Thymus (tissue), 11 donors: ENCODE results near the gene ASB6. TPM values are rescaled to one million over a fixed set of nuclear protein-coding genes. Genes with fewer than 3 reads are reported as not detected.

ENCODE experiments used
- DNase-seq, 9 donors: peaks; one replicate each; pipeline ENCODE4 v3.0.0-alpha.2; 2013; ENCODE audit warnings: low spot score in 9 of 9, low read depth in 6 of 9, missing footprints in 1 of 9
- H3K27ac ChIP-seq, 2 donors: one replicate each; pipeline ENCODE4 v1.5.1; 2013; ENCODE audit warnings: control low read depth in 1 of 2, low read depth in 1 of 2, low read length in 1 of 2, mild to moderate bottlenecking in 1 of 2, moderate library complexity in 1 of 2
- H3K27me3 ChIP-seq, 2 donors: one replicate each; pipeline ENCODE4 v1.5.1; 2013; ENCODE audit warnings: low read length in 1 of 2; ENCODE audit not compliant: control insufficient read depth in 2 of 2, insufficient read depth in 1 of 2
- H3K36me3 ChIP-seq, 2 donors: one replicate each; pipeline ENCODE4 v1.5.1; 2013; ENCODE audit warnings: low read length in 1 of 2, mild to moderate bottlenecking in 1 of 2, moderate library complexity in 1 of 2; ENCODE audit not compliant: control insufficient read depth in 2 of 2, insufficient read depth in 2 of 2
- H3K4me1 ChIP-seq, 2 donors: one replicate each; pipeline ENCODE4 v1.5.1; 2013; ENCODE audit warnings: low read length in 2 of 2; ENCODE audit not compliant: control insufficient read depth in 2 of 2, insufficient read depth in 2 of 2
- H3K4me3 ChIP-seq, 2 donors: one replicate each; pipeline ENCODE4 v1.5.1; 2013; ENCODE audit warnings: low read length in 2 of 2, control low read depth in 1 of 2, mild to moderate bottlenecking in 1 of 2
- H3K9me3 ChIP-seq, 2 donors: one replicate each; pipeline ENCODE4 v1.5.1; 2013; ENCODE audit warnings: low read length in 1 of 2, mild to moderate bottlenecking in 1 of 2; ENCODE audit not compliant: control insufficient read depth in 2 of 2, insufficient read depth in 1 of 2
- WGBS: extraction: QIAGEN DNeasy Blood & Tissue Kit; methylation state at CpG from one replicate; pipeline ENCODE4 v1.1.7; 2013; 5-methylcytosine and 5-hydroxymethylcytosine counted together
- polyA plus RNA-seq: library from polyadenylated mRNA; stranded (reverse); fragments of 200-250 nt; gene quantifications from one replicate; pipeline ENCODE4 v1.2.3, GENCODE V29; 2013
- total RNA-seq: library from RNA; stranded (reverse); fragments of 120-200 nt; gene quantifications from one replicate; pipeline ENCODE4 v1.2.4, GENCODE V29; 2013
- donor health status: healthy.

The ASB6 gene
- total and polyA plus RNA-seq, 2 donors = 8.8 to 20.5 TPM

- Histone ChIP-seq H3K9me3 (no peaks in the 10 kb centered on the region), H3K27ac (peak overlapping the region; percentile 94 to 95), H3K36me3 (peaks cover 16 to 33% of the 10 kb centered on the region in 2 donors), H3K4me3 (peak overlapping the region; percentile 92 to 93), H3K4me1 (peaks cover 19 to 40% of the 10 kb centered on the region in 2 donors), H3K27me3 (peaks cover 2 to 4% of the 10 kb centered on the region in 2 donors)
- DNase-seq = peak in 1 of 9 donors; percentile 49
- WGBS = 11% methylated on average over 20 of the region's 20 CpGs
Observed at GRCh38 chr9:129626625-129627284, 15.2 kb downstream of the ASB6 start.

GRCh38 chr9:129626079-129626624, 15.8 kb downstream of the ASB6 start, which contains the start of gene NTMT1:
Gene NTMT1 (plus strand): TSS chr9:129626163. CDS start chr9:129632704, 6,541 bp downstream.
- peaks cover 19 to 40% of the 10 kb centered on the region in 2 donors for H3K4me1 ChIP-seq

GRCh38 chr9:129624947-129625346, 17.0 kb downstream of the ASB6 start:
- Histone ChIP-seq H3K27ac (peak overlapping the region; percentile 46 to 94), H3K4me3 (peak overlapping the region; percentile 8 to 93), H3K9me3 (no peaks in the 10 kb centered on the region), H3K27me3 (peaks cover 14 to 22% of the 10 kb centered on the region in 2 donors), H3K4me1 (peaks cover 19 to 48% of the 10 kb centered on the region in 2 donors), H3K36me3 (peaks cover 6 to 18% of the 10 kb centered on the region in 2 donors)
- DNase-seq = peak in 4 of 9 donors; percentile 34 to 79 (median 48)
- WGBS = 4% methylated on average over 9 of the region's 9 CpGs

More at GRCh38 chr9:129626079-129626624, 15.8 kb downstream of the ASB6 start, which contains the start of gene NTMT1:
- Histone ChIP-seq H3K27me3 (peaks cover 3 to 10% of the 10 kb centered on the region in 2 donors), H3K36me3 (peaks cover 11 to 28% of the 10 kb centered on the region in 2 donors), H3K9me3 (no peaks in the 10 kb centered on the region), H3K4me3 (peak within 1 kb of the TSS; percentile 92 to 93), H3K27ac (peak within 1 kb of the TSS; percentile 94 to 95)
- DNase-seq = peak in 7 of 9 donors; percentile 59 to 90 (median 82)
- under 1% methylated on average over 55 of the region's 55 CpGs for WGBS

GRCh38 chr9:129624168-129624759, 17.7 kb downstream of the ASB6 start:
- peaks cover 21 to 29% of the 10 kb centered on the region in 2 donors for H3K27me3 ChIP-seq
- H3K4me1 ChIP-seq = peaks cover 19 to 53% of the 10 kb centered on the region in 2 donors
- no peak overlapping the region for H3K4me3 ChIP-seq
- H3K9me3 ChIP-seq = peaks cover 2 to 5% of the 10 kb centered on the region in 2 donors
- 46% methylated on average over 12 of the region's 12 CpGs for WGBS
- peak overlapping the region in 1 of 2 donors; percentile 94 for H3K27ac ChIP-seq
- H3K36me3 ChIP-seq = peaks cover 6 to 16% of the 10 kb centered on the region in 2 donors
- peak in 5 of 9 donors; percentile 50 to 81 (median 70) for DNase-seq

GRCh38 chr9:129623331-129623730, 18.6 kb downstream of the ASB6 start:
- peaks cover 0 to 9% of the 10 kb centered on the region in 2 donors for H3K36me3 ChIP-seq
- no peak overlapping the region for H3K4me3 ChIP-seq
- H3K27me3 ChIP-seq = peaks cover 26 to 36% of the 10 kb centered on the region in 2 donors
- peaks cover 19 to 53% of the 10 kb centered on the region in 2 donors for H3K4me1 ChIP-seq
- DNase-seq = no peak
- H3K9me3 ChIP-seq = peaks cover 2 to 5% of the 10 kb centered on the region in 2 donors
- no peak overlapping the region for H3K27ac ChIP-seq
- WGBS = 94% methylated on average over 6 of the region's 6 CpGs

- 38% methylated on average over 21 of the region's 21 CpGs for WGBS
- Histone ChIP-seq H3K27ac (no peak within 1 kb of the TSS), H3K9me3 (peaks cover 2 to 5% of the 10 kb centered on the region in 2 donors), H3K36me3 (no peaks in the 10 kb centered on the region), H3K27me3 (peaks cover 29 to 45% of the 10 kb centered on the region in 2 donors), H3K4me3 (peak within 1 kb of the TSS in 1 of 2 donors; percentile 46), H3K4me1 (peaks cover 11 to 33% of the 10 kb centered on the region in 2 donors)
- no peak for DNase-seq
Observed at GRCh38 chr9:129620669-129621295, 21.2 kb downstream of the ASB6 start, which contains the start of gene C9orf50. Gene C9orf50 (minus strand): TSS chr9:129621101. CDS start chr9:129620574, 527 bp downstream.

GRCh38 chr9:129619787-129620668, 21.9 kb downstream of the ASB6 start:
- Histone ChIP-seq H3K4me1 (peaks cover 5 to 25% of the 10 kb centered on the region in 2 donors), H3K27me3 (peaks cover 29 to 53% of the 10 kb centered on the region in 2 donors), H3K36me3 (no peaks in the 10 kb centered on the region), H3K27ac (peak overlapping the region in 1 of 2 donors; percentile 18), H3K9me3 (peaks cover 2 to 5% of the 10 kb centered on the region in 2 donors), H3K4me3 (peak overlapping the region in 1 of 2 donors; percentile 46)
- 2% methylated on average over 82 of the region's 82 CpGs for WGBS
- no peak for DNase-seq

GRCh38 chr9:129617167-129617566, 24.8 kb downstream of the ASB6 start:
- Histone ChIP-seq H3K4me1 (peaks cover 0 to 13% of the 10 kb centered on the region in 2 donors), H3K4me3 (no peak overlapping the region), H3K27ac (no peak overlapping the region), H3K27me3 (peaks cover 29 to 75% of the 10 kb centered on the region in 2 donors), H3K9me3 (peaks cover 2 to 5% of the 10 kb centered on the region in 2 donors), H3K36me3 (no peaks in the 10 kb centered on the region)
- 9% methylated on average over 1 of the region's 1 CpG for WGBS
- DNase-seq = no peak
